HG03521 (cell line): ENCODE measurements around the gene SFXN5.

Experiments
- ATAC-seq: cut with Tn5 transposase; IDR thresholded peaks from one replicate; pipeline ENCODE4 v1.9.1; 2021; ENCODE audit warnings: mild to moderate bottlenecking, moderate library complexity; ENCODE audit not compliant: unreplicated experiment

The SFXN5 gene

DNA sequence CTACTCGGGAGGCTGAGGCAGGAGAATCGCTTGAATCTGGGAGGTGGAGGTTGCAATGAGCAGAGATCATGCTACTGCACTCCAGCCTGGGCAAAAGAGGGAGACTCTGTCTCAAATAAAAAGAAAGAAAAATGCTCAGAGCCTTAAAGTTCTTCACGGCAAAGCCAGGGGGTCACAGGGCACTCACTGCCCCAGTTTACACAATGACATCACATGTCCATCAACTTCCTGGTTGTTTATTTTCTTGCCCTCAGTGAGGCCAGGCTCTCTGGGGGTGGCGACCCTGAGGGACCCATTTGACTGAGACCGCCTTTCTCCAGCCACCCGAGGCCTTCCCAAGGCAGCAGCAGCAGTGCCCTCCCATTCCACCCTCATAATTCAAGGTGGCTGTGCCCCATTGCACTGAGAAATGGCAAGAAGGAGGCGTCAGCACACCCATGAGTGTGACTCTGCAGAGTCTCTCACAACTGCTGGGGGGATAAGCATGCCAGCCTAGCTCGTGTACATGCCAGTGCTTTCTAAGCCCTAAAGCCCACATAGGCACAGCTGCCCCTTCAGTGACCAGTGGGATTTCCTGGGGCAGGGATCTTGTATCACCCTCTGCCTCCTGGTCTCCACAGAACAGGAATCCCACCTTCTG, 50.0 kb downstream of the SFXN5 start:
- no peak for ATAC-seq

GRCh38 chr2:73020657-73021370, 50.7 kb downstream of the SFXN5 start:
- no peak for ATAC-seq

DNA sequence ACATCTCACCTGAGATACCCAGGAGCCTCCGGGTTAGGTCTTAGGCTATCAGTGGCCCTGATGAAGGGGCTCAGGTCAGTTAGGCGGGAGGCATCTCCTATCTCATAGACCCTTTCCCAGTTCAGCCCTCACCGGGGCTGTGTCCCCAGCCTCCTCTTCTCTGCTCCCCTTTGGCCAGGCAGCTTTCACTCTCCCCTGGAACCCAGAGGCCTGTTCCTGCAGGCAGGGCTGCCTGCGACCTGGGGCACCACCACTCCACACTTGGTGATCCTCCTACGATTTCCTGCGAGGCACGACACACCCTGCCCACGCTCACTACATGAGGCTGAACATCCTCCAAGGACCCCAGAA, 51.2 kb downstream of the SFXN5 start:
- ATAC-seq: no peak

DNA sequence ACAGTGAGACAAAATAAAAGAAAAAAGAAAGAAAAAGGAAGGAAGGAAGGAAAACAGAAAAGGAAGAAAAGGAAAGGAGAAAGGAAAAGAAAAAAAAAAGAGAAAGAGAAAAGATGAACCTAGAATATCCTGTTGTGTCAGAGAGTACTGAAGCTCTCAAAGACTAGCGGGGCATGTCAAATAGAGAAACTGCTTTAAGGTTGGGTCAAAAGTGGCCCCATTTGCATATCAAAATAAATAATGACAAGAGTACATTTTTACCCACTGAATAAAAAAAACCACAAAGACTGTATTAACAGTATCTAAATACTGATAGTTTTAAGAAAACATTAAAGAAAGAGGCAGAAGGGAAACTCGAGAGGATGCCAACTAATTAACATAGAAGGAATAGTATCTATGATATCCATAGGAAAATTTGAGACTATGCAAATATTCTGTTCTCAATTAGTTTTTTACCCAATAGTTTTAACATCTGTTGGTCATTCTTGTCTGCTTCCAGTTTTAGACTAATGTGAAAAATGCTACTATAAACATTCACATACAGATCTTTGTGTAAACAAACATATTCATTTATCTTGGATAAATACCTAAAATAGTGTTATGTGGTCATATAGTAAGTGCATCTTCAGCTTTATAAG, 53.2 kb downstream of the SFXN5 start:
- no peak for ATAC-seq

DNA sequence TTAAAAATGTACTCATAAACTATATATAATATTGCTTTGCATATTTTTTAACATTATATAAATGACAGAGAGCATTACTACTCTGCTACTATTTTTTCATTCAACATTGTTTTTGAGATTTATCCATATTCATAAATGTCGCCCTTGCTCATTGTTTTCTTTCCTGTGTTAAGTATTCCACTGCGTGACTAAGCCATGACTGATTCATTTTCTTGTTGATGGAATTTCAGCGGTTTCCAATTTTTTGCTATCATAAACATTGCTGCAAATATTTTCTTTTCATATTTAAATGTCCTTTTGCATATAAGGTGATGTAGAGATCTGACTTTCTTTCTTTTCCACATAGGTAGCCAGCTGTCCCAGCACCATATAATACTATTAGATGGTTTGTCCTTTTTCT, 57.6 kb downstream of the SFXN5 start:
- no peak for ATAC-seq

- ATAC-seq: no peak
Measured at GRCh38 chr2:73009177-73009839, 62.2 kb downstream of the SFXN5 start.

DNA sequence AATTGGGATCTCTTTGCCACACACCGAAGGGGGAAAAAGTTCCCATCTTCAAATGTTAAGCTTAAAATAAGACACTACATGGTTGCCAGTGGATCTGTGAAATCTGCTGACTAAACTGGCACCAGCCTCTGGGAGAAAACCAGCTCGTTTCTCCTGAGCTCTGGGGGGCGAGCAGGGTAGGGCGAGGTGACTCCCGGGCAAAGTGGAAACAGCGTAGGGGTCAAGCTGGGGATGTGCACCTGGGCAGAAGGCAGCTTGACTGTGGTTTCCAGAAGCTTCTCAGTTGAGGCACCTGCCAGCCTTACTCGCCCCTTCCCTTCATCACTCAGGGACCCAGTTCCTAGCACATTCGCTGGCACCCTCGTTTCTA, 62.8 kb downstream of the SFXN5 start:
- no peak for ATAC-seq

DNA sequence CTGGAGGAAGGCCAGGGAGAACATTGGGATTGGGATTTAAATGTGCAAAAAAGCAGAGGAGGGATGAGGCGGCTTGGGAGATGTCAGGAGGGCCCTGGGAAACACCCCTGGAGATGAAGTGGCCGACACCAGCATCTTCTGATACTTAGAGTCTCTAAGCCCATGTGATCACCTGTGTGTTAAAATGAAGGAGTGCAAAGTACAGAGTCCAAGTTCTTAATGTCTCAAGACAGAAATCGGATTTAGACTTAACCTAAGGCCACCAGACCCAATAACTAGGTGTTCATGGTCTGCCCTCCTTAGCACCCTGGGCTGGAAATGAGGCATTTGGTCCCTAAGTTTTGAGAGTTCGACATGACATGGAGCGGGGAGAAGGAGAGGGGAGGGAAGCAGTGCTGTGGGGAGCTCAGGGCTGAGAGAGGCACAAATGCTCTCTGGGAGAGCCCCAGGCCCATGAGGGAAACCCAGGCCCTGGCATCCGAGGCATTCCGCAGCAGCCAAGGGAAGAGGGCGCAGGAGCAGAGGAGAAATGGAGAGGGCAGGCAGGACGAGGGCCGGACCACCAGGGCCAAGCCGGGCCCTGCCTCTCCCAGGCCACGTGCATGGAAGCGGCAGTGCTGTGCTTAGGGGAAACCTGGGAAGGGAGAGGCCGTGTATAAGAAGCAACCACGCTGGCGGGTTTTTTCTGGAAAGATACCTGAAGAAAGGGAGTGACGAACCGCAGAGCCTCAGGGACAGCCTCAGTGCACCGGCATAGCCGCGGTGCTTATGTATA, 63.3 kb downstream of the SFXN5 start:
- no peak for ATAC-seq

DNA sequence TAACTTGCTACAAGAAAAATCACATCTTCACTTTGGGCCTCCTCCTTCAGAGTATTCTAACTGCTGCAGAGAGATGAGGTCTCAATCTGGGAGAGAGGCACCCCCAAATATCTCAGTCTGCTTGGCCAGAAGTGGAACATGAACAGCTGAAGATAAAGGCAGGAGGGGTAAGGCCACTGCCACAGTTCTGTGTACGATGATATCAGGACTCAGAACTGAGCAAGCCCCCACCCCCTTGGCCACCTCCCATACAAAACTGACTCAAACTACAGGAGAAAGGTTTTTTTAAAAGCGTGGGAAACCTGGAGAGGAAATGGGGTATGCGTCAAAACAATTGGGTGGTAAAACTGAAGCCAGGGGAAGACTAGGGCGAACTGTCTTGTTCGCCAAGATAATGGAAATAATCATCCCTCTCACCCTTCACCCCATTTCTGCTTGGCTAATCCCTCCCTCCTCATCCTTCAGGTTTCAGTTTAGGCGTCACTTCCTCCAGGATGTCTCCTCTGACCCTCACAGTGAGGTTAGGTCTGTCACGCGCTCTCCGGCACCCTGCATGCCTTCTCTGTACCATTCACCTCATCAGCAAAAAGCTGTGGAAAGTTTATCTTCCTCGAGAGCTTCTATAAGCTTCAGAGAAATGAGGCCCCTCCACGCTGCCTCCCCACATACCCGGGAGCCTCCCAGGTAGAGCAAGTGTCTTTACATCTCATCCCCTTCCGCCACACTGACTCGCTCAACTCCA, 64.4 kb downstream of the SFXN5 start:
- ATAC-seq: no peak

DNA sequence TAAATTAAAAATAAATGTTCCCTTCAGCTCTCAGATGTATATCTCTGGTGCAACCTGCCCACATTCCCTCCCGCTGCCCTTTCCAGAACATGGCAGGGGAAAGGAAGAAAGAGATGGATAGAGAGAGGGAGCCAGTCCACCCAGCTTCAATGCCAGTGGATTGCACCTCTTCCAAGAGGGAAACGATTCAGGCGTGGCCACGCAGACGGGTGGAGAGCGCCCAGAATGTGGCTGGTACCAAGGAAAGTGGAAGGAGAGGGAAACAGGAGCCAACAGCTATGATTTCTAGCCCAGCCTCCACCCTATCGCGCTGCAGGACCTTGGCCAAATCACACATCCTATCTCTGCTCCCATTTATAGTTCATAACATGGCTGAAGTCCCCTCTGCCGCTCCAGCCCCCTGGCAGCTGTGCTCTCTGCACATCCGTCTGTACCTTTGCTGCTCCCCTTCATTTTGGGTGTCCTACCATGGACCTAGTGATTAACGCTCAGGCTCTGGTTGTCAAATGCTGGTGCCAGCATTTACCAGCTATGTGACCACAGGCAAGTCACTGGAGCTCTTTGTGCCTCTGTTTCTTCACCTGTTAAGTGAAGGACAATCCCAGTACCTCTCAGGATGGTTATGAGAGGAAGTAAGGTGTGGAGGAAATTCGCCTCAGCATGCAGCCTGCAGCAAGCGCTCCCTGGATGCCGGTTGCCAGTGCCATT, 66.5 kb downstream of the SFXN5 start:
- no peak for ATAC-seq

GRCh38 chr2:73004466-73004865, 67.0 kb downstream of the SFXN5 start:
- no peak for ATAC-seq

- ATAC-seq: no peak
Measured at GRCh38 chr2:73003027-73003426, 68.5 kb downstream of the SFXN5 start.

DNA sequence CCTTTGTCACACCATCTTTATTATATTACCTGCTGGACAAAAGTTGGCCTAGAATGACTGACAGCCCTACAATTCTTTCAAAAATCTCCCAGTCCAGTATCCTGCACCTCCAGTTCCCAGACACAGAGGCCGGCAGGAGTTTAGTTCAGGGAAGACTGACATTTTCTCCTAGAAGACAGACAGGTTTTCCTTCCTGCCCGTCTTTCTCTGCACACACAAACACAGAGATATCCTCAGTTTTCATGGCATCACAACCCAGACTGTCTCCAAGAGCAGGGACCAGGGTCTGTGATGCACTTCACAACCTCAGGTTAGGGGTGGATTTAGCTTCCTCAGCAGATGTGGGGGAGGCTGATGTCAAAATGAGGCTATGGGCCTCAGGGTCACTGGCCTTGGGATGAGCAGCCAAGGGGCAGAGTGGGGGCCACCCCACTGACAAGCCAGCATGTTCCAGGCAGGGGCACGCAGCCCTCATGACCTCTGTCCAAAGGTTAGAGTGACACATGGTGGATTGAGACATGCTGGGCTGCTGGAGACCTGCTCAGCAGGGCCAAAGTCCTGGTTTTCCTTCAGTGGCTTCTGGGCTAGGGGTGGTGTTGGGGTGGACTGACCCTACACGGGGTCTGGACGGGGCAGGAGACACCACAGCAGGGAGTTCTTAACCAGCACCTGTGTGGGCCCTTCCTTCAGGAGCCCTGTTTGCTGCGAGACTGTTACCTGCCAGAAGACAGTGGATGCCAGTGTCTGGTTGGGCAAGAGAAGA, 70.5 kb downstream of the SFXN5 start:
- no peak for ATAC-seq

- no peak for ATAC-seq
Measured at GRCh38 chr2:72999729-73000725, 71.5 kb downstream of the SFXN5 start.

DNA sequence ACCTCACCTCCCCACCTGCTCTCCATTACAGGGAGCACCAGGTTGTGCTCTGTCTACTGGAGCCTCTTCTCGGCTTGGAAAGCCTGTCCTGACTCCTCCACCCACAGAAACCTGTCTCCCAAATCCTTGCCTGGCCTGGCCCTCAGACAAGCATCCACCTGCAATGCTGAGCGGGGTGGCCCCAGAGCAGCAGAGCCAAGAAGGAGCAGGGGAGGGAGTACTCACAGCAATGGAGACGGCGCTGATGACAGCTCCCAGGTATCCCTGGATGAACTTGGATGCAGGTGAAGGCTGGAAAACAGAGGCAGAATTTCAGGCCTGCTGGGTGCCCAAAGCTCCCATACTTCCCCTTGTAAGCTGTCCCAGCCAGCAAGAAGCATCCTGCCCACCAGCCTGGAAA, 72.8 kb downstream of the SFXN5 start:
- no peak for ATAC-seq

- no peak for ATAC-seq
Measured at GRCh38 chr2:72998234-72998651, 73.3 kb downstream of the SFXN5 start.

DNA sequence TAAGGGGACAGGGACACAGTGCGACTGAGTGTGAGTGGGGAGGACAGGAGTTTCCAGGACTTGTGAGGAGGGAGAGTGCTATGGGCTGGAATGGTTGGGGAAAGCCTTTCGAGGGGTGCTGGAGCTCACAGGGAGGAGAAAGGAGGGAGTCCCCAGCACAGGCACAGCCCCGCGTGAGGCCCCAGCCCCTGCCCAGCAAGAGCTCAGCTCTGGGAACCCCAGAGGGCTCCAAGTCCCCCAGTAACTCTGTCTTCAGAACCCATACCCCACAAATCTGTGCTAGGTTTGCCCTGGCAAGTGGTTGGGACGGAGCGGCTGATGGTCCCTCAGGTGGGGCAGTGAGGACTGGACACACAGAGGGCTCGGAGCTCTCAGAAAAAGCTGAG, 75.4 kb downstream of the SFXN5 start:
- no peak for ATAC-seq
